GM19467 (cell line): ENCODE results near the gene FHAD1.

Experiments used
- ATAC-seq: cut with Tn5 transposase; IDR thresholded peaks from one replicate; pipeline ENCODE4 v1.9.1; 2021; ENCODE audit warnings: mild to moderate bottlenecking, moderate library complexity; ENCODE audit not compliant: unreplicated experiment

The FHAD1 gene

GRCh38 chr1:15246960-15247614 is at the start of gene FHAD1:
FHAD1 (plus strand) TSS chr1:15247223; CDS start chr1:15251785, 4,562 bp downstream.
- no peak for ATAC-seq

GRCh38 chr1:15197591-15198447 is 49.2 kb upstream of the FHAD1 start:
- ATAC-seq, result no peak

GRCh38 chr1:15198684-15199083 is 48.3 kb upstream of the FHAD1 start:
- no peak for ATAC-seq

GRCh38 chr1:15201221-15201620 is 45.8 kb upstream of the FHAD1 start:
- ATAC-seq, result no peak

- ATAC-seq, result no peak
These were observed 45.0 kb upstream of the FHAD1 start for GRCh38 chr1:15201849-15202551.

GRCh38 chr1:15204931-15205330 is 42.1 kb upstream of the FHAD1 start:
- no peak for ATAC-seq

- ATAC-seq, result no peak
These were observed 41.3 kb upstream of the FHAD1 start for GRCh38 chr1:15205586-15206346.

- no peak for ATAC-seq
These were observed 40.5 kb upstream of the FHAD1 start for GRCh38 chr1:15206418-15207030.

- ATAC-seq, result no peak
These were observed 39.8 kb upstream of the FHAD1 start for GRCh38 chr1:15207031-15207828.

GRCh38 chr1:15207829-15208429 is 39.1 kb upstream of the FHAD1 start:
- no peak for ATAC-seq

- ATAC-seq, result no peak
These were observed 36.2 kb upstream of the FHAD1 start for GRCh38 chr1:15210651-15211375.

- ATAC-seq, result no peak
These were observed 35.6 kb upstream of the FHAD1 start for GRCh38 chr1:15211424-15211823.

GRCh38 chr1:15212216-15212953 is 34.6 kb upstream of the FHAD1 start:
- ATAC-seq, result no peak

GRCh38 chr1:15212954-15213291 is 34.1 kb upstream of the FHAD1 start:
- no peak for ATAC-seq

- ATAC-seq, result no peak
These were observed 33.6 kb upstream of the FHAD1 start for GRCh38 chr1:15213341-15213821.

- no peak for ATAC-seq
These were observed 32.5 kb upstream of the FHAD1 start for GRCh38 chr1:15214527-15214926.

GRCh38 chr1:15215116-15215515 is 31.9 kb upstream of the FHAD1 start:
- no peak for ATAC-seq

GRCh38 chr1:15217654-15218053 is 29.4 kb upstream of the FHAD1 start:
- no peak for ATAC-seq
